ENCODE measurements around the gene RPA1. TPM values are rescaled to one million over a fixed set of nuclear protein-coding genes. Genes with fewer than 3 reads are reported as not detected.

RPA1 gene
- total RNA-seq, 1 experiment from 2014 or later: 198 TPM

GRCh38 chr17:1883536-1883935, 53.7 kb downstream of the RPA1 start:
- ChIA-PET RAD21 (ENCODE audit: low non-redundant PET in 1 of 2, low total read pairs in 2 of 2, uncharacterized antibody in 2 of 2, unreplicated experiment in 2 of 2) (no interaction called here), CTCF (no interaction called here), POLR2A (no interaction called here)
- BruUV-seq (replicated peaks): no TSS peak
- Histone ChIP-seq H3K4me3 (replicated peaks in 1 of 2; ENCODE audit: low read depth in 1 of 2, low read length in 2 of 2) (no peak overlapping the region), H3K9me2 (ENCODE audit: insufficient read depth) (no peaks in the 10 kb centered on the region), H3K9ac (ENCODE audit: low read length) (no peak overlapping the region), H3K4me1 (ENCODE audit: control insufficient read depth in 1 of 2, insufficient read depth in 2 of 2, low read length in 2 of 2) (no peaks in the 10 kb centered on the region), H3K27me3 (ENCODE audit: insufficient read depth, low read length) (no peaks in the 10 kb centered on the region), H2AFZ (ENCODE audit: low read depth, low read length, poor library complexity, severe bottlenecking) (no peak overlapping the region), H3K79me2 (ENCODE audit: insufficient read depth, low read length) (no peaks in the 10 kb centered on the region), H3K36me3 (ENCODE audit: control insufficient read depth in 1 of 2, insufficient read depth in 2 of 2, low read length in 2 of 2) (peaks cover 56 to 85% of the 10 kb centered on the region in 2 experiments), H3K27ac (ENCODE audit: low read depth, low read length) (no peak overlapping the region), H3K9me3 (ENCODE audit: control insufficient read depth in 1 of 2, insufficient read depth in 1 of 2, low read depth in 1 of 2, low read length in 2 of 2) (no peaks in the 10 kb centered on the region), H3K4me2 (ENCODE audit: low read length) (no peak overlapping the region), H4K20me1 (ENCODE audit: insufficient read depth) (no peaks in the 10 kb centered on the region)
- DNase-seq (ENCODE audit: low read depth, low spot score): no peak
- TF ChIP-seq ZFX (IDR thresholded peaks at IDR 0.05): no peak
- TF ChIP-seq ELF1 (IDR thresholded peaks at IDR 0.05; ENCODE audit: borderline replicate concordance, low read depth): no peak
- TF ChIP-seq SRF (IDR thresholded peaks at IDR 0.05; ENCODE audit: low read depth): no peak
- no peak for TF ChIP-seq YY1 (IDR thresholded peaks at IDR 0.05; ENCODE audit: extremely low read depth, insufficient replicate concordance, low read depth, low read length)
- no peak for TF ChIP-seq TCF7L2 (IDR thresholded peaks at IDR 0.05; ENCODE audit: borderline replicate concordance, extremely low read depth, insufficient read depth, insufficient read length)
- no peak for TF ChIP-seq JUND (IDR thresholded peaks at IDR 0.05)
- no peak for TF ChIP-seq CBX3 (IDR thresholded peaks at IDR 0.05; ENCODE audit: low read depth)
- TF ChIP-seq FOSL1 (IDR thresholded peaks at IDR 0.05; ENCODE audit: low read depth): no peak
- TF ChIP-seq ZNF274 (IDR thresholded peaks at IDR 0.05; ENCODE audit: low read depth, low read length): no peak
- TF ChIP-seq POLR2A (IDR thresholded peaks at IDR 0.05; ENCODE audit: borderline replicate concordance, extremely low read depth, insufficient read depth, insufficient read length): no peak
- no peak for TF ChIP-seq MAX (IDR thresholded peaks at IDR 0.05)
- no peak for TF ChIP-seq CTCF (IDR thresholded peaks at IDR 0.05 in 2 of 3, conservative IDR thresholded peaks at IDR 0.05 in 1 of 3; ENCODE audit: borderline replicate concordance in 1 of 3, insufficient read depth in 1 of 3, low read depth in 2 of 3, low read length in 2 of 3)
- no peak for TF ChIP-seq EZH2phosphoT487 (IDR thresholded peaks at IDR 0.05; ENCODE audit: borderline replicate concordance)
- no peak for TF ChIP-seq SP1 (IDR thresholded peaks at IDR 0.05; ENCODE audit: low read depth)
- no peak for TF ChIP-seq ZBTB33 (IDR thresholded peaks at IDR 0.05; ENCODE audit: extremely low read depth, insufficient replicate concordance, low read length)
- intact Hi-C loops (cut with micrococcal nuclease): no loop called here
- no peak for ATAC-seq
